Activated CD8-positive, alpha-beta memory T cell treated with anti-CD3 and anti-CD28 coated beads, Interleukin-2, amount 50 U/mL, for 4 hours (primary cell): ENCODE data around the gene CALR.

ENCODE experiments used
- DNase-seq: peaks from one replicate; pipeline ENCODE4 v3.0.0-alpha.2; 2020

Gene CALR

GRCh38 chr19:12983542-12984142, 45.2 kb downstream of the CALR start:
- peak; percentile 82 for DNase-seq

GRCh38 chr19:12984143-12984627, 45.8 kb downstream of the CALR start:
- no peak for DNase-seq

DNA sequence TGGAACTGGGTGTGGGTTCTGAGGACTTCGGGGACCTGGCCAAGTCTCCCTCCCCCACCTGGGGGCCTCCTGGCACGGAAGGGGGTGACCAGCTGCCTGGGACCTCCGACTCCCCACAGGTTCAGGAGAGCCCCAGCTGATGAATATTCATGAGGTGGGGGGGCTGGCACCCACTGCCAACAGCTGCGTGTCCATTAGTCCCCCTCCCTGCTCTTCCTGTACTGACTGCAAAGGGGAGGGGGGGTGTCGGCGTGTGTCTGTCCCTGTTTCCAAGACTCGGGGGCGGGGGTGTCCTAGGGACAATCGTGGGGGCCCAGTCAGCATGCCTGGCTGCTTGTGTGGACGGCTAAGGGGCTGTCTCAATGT, 46.3 kb downstream of the CALR start:
- no peak for DNase-seq

DNA sequence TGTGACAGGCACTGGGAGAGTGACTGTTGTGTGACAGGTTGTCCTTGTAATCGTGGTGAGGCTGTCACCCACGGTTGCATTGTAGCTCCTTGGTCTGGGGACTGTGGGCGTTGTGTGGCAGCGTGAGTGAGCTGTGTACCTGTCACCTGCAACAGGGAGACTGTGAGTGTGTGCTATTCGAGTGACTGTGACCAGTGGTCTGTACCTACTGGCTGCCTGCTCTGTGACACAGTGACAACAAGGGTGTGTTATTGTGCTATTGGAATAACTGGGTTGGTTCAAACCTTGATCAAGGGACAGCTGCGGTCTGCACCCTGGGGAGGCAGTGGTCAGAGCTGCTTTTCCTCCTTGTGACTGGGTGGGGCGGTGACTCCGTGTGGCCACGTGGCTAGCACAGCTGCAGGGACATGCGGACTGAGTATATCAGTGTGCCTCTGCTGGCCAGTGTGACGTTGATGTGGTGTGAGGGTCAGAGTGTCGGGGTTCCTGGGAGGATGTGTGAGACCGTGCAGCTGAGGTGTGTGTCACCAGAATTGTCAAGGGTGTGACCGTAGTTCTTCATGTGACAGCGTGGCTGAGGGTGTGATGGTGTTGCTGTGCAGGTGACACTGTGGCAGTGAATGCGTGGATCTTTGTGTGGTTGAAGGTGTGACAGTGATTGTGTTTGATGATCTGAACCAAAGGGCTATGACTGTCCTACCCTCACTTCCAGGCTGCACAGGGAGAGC, 46.8 kb downstream of the CALR start:
- DNase-seq: no peak

DNA sequence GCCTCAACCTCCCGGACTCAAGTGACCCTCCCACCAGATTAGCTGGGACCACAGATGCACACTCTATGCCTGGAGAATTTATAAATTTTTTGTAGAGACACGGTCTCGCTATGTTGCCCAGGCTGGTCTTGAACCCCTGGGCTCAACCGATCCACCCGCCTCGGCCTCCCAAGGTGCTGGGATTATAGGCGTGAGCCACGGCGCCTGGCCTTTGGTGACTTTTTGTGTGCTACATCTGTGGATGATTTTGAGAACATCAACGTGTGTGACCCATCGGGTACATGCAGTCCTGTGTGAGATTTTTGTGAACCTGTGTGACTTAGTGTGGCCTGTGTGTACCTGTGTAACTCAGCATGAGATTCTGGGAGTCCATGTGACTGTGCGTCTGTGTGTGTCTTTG, 48.3 kb downstream of the CALR start:
- DNase-seq: no peak

DNA sequence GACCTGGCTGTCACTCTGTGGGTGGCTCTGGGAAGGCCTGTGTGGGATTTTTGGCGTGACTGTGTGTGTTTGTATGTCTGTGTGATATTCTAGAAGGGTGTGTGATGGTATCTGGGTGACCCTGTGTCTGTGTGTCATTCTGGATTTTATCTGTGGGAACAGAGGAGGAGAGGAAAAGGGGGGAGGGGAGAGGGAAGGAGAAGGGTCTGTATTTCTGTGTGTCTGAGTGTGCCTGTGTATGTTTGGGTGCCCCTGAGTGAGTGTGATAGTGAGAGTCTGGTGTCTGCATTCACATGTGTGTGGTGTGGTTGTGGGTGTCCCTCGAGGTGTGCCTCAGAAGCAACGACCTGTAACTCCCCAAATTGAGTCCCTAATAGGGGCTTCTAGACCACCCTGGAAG, 48.8 kb downstream of the CALR start:
- DNase-seq: no peak

- DNase-seq: no peak
Measured at GRCh38 chr19:12987781-12988180, 49.4 kb downstream of the CALR start.

GRCh38 chr19:12990431-12990830, 52.0 kb downstream of the CALR start:
- no peak for DNase-seq

GRCh38 chr19:12990853-12991252, 52.4 kb downstream of the CALR start:
- no peak for DNase-seq

GRCh38 chr19:12991296-12991695, 52.9 kb downstream of the CALR start:
- no peak for DNase-seq

- no peak for DNase-seq
Measured at GRCh38 chr19:12992729-12993128, 54.3 kb downstream of the CALR start.

DNA sequence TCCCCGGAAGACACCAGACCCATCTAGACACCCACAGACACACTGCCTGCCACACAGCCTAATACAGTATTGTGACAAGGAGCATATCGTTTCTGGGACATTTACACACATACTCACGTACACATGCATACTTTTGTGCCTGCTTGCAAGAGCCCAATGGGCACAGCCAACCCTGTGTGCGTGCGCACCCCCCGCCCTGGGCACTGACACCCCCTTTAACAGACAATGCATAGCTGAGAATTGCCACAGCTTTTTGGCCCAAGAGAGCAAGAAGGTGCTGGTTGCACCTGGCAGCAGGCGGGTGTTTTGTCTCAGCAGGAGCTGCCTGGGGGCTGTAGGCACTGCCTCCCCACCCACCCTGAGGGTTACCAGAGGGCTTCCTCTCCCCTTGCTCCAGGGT, 55.2 kb downstream of the CALR start:
- DNase-seq: no peak
